NCI-H510A (cell line): ENCODE results near the gene PLCB2.

Source experiments
- DNase-seq: peaks from one replicate; lab custom pipeline; 2025; lab: John Stamatoyannopoulos, UW

Gene PLCB2

DNA sequence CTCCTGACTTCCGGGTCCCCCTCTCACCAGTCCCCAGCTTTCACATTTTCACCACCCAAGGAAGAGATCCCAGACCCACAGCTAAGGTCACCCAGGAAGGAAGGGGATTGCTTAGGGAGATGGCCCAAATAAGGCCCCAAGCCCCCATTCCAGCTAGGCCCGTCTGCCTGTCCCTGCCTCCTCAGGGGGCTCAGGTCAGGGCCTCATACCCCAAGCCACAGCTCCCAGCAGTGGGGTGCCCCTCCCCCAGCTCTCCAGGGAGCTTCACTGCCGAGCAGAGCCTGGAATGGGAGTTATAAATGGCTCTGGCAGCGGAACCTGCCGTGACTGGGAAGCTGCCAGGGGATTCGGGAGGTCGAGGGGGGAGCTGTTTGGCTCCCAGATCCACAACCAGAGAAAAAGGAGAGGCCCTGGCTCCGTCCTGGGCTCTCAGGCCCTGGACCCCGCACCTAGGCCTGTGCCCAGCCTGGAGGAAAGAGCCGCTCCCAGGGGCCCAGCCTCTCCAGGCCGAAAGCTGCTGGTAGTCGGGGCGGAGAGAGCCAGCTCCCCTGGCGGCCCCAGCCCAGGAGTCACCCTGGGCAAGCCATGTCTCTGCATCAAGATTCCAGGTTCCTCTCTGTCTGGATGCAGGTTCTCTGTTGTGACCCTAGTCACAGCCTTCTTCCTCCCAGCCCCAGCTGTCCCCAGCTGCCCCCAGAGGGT, 32.5 kb upstream of the PLCB2 start:
- DNase-seq: no peak

GRCh38 chr15:40339621-40339945, 31.8 kb upstream of the PLCB2 start:
- no peak for DNase-seq

- DNase-seq: no peak
Observed at GRCh38 chr15:40338921-40339620, 31.3 kb upstream of the PLCB2 start.

- peak; percentile 56 for DNase-seq
Observed at GRCh38 chr15:40338041-40338657, 30.4 kb upstream of the PLCB2 start.

GRCh38 chr15:40337597-40337996, 29.9 kb upstream of the PLCB2 start:
- DNase-seq: no peak

DNA sequence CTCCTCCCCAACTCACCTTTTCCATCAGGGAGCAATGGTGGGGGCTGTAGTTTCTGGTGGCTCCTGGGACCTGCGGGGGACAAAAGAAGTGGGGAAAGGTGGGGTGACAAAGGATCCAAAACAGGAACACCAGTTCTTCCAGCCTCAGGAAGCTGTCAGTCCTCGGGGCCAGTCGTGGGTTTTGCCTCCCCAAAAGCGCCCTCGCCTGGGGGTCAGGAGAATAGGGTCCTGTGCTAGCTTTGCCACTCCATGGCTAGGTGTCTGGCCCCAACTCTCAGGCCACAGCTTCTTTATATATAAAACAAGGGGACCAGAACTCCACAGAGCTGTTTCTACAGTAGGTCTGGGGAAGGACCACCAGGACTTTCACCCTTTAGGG, 29.0 kb upstream of the PLCB2 start:
- no peak for DNase-seq

DNA sequence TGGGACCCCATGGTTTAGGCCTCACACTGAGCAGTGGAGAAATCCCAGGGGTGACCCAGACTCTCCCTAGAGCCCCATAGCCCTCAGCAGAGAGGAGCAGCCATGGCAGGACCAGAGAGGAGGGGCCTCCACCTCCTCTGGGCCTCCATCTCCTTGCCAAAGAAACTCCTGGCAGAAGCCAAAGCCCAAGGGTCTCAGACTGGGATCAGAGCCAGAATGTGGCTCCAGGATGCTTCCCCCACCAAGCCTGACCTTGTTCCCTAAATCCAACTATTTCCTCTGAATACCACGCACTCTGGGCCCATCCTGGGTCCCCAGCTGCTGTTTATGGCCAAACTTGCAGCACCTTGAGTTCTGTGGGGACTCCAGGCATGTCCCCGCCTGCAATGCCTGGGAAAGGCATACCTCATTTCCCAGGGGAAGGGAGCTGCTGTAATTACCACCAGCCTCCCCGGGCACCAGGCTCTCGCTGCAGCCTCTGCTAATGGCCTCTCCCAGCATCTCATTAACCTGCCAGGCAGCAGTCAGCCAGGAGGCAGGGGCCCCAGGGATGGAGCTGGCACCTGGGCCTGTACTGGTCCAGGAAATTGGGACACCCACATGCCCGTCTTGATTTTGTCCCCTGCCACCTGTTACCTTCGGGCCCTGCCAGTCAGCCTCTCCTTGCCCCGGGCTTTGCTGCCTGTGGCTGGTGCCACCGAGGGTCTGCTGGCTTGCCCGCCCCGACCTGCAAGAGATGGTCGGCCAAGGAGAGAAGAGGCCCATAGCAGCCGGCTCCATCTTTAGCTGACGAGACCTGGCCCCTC, 28.4 kb upstream of the PLCB2 start:
- DNase-seq: no peak

DNA sequence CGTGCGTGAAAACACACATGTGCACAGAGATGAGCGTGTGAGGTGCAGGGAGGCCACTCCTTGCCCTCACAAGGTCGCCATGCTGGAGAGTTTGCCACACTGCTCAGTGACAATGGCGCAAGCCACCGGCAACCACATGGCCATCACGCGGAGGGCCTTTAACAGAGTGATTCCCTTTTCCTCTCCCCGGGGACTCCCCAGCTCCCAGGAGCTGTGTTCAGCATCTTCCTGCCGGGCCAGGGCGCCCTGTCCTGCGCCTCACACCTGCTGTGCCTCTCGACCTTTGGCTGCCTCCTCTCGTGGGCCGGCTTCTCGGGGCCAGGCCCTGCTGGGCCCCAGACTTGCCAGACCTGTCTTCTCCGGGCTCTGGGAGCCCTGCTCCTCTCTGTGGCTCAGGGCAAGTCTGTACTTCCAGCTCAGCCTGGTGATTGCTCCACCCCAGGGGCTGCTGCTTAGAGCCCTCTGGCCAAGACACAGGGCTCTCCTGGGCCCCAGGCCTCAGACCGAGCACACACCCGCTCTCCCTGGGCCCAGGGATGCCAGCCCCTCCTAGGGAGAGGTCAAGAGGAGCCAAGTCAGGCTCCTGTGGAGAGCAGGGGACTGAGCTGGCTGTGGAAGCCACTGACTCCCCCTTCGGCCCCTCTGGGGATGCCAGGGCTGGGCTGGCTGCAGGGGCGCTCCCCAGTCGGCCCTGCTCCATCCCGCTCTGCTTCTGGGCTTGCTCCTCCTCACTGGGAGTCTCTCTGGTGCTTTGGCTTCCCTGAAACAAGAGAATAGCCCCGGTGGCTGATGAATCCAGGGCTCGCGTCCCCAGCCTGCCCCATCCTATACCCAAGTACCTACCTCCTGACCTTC, 27.4 kb upstream of the PLCB2 start:
- no peak for DNase-seq

DNA sequence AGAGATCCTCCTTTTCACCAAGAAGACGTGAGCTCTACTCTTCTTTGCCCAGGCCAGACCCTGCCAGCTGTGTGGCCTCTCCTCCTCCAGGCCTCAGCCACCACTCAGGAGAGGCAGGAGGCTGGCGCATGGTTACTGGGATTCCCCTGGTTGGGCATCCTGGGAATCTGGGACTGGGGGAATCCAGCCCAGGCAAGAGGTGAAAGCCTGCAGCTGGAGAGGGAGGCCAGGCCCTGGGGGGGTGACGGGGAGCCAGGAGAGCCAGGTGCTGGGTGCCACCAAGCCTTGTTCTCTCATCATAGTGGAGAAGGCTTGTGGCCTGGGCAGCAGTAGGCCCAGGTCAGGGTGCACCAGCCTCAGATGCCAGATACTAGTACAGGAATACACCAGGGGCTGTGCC, 26.8 kb upstream of the PLCB2 start:
- no peak for DNase-seq

DNA sequence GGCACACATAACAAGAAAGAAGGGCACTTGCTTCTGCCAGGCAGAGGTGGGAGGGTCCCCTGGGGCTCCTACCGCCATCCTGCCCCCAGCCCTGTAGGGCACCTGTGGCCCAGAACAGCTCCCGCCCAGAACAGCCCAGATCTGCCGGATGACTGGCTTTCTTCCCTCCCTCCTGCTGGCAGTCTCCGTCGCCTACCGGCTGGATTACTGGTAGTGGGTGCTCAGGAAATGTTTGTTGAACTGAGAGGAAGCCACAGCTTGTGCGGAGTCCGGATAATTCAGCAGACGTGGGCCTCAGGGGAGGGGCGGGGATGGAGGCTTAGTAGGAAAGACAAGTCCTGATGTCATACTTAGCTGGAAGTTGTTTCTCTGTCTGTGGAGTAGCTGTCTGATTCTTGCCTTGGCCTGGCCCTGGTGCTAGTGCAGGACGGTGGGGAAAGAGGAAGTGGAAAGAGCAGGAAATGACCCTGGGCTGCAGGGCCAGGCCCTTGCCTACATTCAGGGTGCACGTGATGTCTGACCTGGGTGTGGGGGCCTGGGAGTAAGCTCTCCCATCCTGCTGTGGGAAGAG, 26.3 kb upstream of the PLCB2 start:
- no peak for DNase-seq

DNA sequence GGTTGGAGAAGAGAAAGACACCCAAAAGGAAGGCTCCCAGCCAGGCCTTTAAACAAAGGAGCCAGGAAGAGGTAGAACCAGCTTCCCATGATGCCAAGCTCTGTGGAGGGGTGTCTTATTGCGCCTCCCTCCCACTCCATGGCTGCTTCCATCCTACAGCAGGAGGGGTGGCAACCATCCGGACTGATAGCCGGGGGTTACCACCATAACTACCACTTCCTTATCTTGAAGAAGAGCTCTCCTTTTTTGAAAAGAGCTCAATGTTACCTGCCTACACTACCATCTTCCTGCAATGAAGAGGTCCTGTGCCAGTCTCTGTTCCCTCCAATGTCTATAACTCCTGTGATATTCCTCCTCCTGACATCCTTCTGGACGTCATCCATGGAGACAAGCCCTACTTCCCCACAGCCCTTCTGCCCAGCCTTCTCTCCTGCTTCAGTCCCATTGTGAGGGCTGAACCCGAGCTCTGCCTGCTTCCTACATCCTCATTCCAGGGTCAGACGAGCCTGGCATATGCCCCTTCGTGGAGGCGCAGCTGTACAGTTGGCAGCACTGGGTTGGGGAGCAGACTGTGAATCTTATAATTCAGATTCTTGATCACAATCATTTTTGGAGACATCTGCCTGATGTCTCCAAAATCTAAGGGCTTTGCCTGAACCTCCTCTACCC, 24.5 kb upstream of the PLCB2 start:
- no peak for DNase-seq

DNA sequence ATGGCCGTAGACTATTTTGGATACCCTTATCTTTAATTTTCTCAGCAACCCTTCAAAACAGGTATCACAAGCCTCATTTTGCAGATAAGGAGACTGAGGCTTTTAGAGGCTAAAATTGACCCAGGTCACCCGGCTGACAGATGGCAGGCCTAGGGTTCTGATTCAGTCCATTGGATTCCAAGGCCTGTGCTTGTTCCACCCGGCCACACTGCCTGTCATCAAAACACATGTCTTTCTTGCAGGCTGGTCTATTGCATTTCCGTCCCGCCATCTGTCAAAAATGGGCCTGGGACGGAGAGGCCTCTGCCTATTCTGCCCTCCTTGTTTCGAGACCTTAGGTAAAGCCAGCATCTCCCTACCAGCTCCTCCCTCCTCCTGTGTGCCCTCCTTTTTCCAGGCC, 23.9 kb upstream of the PLCB2 start:
- no peak for DNase-seq

DNA sequence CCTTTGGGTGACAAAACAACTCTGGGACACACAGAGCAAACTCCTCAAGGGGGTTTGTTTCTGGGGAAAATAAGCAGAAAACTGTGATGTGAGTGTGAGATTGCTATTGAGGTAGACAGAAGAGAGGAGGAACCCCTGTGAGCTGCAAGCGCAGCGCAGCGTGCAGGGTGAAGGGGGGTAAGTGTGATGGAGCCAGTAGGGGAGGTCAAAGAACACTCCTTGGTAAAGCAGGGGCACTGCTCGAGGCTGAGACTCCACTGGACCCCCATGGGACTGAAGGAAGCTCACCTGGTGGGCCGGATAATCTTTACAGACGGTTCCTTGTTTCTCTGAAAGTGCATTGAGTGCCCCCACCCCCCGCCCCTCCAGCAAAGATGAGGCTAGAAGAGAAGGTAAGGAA, 23.3 kb upstream of the PLCB2 start:
- DNase-seq: no peak

GRCh38 chr15:40330368-40330836, 22.7 kb upstream of the PLCB2 start:
- DNase-seq: peak; percentile 71

DNA sequence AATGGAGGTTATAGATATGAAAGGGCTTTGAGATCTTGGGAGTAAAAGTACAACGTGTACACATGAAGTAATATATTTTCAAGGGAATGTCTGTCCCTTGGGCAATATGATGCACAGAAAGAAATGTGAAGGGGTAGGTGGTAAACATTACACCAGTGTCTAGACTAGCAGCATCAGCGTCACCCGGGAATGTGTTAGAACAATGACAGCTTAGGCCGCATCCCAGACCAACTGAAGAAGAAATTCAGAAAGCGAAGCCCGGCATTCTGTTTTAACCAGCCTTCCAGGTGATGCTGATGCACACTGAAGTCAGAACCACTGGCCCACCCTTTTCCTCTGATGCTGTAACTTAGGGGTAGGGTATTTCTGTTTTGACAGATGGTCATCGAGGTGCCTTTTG, 22.1 kb upstream of the PLCB2 start:
- no peak for DNase-seq

DNA sequence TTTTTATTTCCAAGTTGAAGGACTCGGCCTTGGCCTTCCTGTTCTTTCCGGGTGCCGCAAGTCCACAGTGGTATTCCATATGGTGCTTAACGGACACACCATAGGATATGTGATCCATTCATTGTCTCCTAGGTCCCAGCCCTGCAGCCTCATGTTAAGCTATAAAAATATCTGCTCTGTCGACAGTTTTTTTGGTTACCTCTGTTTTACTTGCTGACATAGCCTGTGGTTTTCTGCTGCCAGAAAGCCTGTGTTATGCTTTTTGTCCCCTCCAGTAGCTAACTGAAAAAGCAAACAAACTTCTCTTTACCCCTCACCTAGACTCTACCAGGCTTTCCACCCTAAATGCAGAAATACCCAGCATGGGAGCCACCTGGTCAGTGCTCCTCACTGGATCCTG, 21.0 kb upstream of the PLCB2 start:
- DNase-seq: no peak

DNA sequence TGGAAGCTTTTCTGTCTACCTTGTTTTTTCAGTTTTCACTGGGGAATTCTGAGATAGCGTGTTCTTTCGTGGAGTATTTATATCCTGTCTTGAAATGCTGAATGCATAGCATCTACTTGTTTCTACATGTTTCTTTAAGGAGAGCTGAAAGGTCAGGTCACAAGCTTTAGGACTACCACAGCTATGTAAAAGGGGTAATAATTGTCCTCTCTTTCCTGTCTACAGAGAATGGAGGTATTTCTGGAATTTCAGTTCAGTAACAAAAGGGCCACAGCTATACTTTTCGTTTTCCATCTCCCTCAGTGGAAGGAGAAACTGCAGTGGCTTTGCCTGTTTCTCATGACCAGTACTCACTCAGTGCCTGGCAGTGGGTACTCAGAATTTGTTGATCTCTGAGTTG, 20.4 kb upstream of the PLCB2 start:
- DNase-seq: no peak

GRCh38 chr15:40327457-40327856, 19.7 kb upstream of the PLCB2 start:
- DNase-seq: no peak

DNA sequence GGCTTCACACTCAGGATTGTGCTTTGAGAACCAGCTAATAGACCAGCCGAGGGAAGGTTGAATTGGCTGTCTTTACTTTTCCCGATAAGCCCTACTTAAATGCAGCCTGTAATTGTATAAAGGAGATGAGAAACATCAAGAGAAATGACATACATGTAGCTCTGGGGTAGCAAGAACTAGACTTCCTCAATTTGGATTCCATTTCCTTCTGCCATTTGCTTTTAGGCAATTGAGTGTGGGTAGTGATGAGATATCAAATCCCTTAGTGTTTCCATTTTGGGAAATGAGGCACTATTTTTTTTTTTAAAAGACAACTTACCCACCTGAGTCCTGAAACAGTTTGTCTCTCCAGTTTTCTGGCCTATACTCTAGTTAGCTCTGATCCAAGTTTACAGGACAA, 18.0 kb upstream of the PLCB2 start:
- DNase-seq: no peak

- no peak for DNase-seq
Observed at GRCh38 chr15:40325188-40325587, 17.5 kb upstream of the PLCB2 start.
